ENCODE measurements around the gene BCAP29. TPM values are rescaled to one million over a fixed set of nuclear protein-coding genes. Genes with fewer than 3 reads are reported as not detected.

The BCAP29 gene
- total and polyA plus RNA-seq, 2 donors, result 22.2 to 25.4 TPM

DNA sequence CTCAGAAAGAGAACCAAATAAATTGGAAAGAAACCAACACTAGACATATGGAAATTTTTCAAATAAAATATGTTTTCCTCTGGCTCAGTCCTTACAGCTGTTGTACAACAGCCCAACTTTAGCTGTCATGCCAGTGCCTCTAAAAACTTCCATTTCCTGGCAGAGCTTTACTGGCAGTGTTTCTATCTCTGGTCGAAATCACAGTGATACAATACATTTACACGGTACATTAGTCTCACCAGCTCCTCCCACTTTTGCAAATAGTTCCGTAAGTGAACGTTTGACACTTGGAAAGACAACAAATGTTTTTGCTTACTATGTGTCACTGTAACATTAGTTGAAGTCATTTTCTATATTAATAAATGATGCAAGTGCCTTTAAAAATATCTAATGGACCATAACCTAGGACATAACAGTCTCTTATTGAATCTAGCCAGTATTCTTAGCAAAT lies 29.8 kb downstream of the BCAP29 start:
- no peaks in the 10 kb centered on the region for H3K9me3 ChIP-seq (ENCODE audit: control insufficient read depth in 2 of 2, insufficient read depth in 1 of 2, low read length in 1 of 2)
- WGBS, result 95% methylated on average over 4 of the region's 4 CpGs
- no peaks in the 10 kb centered on the region for H3K4me1 ChIP-seq (ENCODE audit: control insufficient read depth in 2 of 2, insufficient read depth in 2 of 2, low read length in 2 of 2)
- no peak overlapping the region for H3K4me3 ChIP-seq (ENCODE audit: low read length in 2 of 2)
- H3K27me3 ChIP-seq (ENCODE audit: control insufficient read depth in 2 of 2, insufficient read depth in 1 of 2, low read length in 1 of 2), result no peaks in the 10 kb centered on the region
- H3K27ac ChIP-seq (ENCODE audit: low read depth in 1 of 2, low read length in 1 of 2), result no peak overlapping the region
- DNase-seq (ENCODE audit: low read depth in 6 of 9, low spot score in 9 of 9), result no peak
- peaks cover 4 to 8% of the 10 kb centered on the region in 2 donors for H3K36me3 ChIP-seq (ENCODE audit: control insufficient read depth in 2 of 2, insufficient read depth in 2 of 2, low read length in 1 of 2)

DNA sequence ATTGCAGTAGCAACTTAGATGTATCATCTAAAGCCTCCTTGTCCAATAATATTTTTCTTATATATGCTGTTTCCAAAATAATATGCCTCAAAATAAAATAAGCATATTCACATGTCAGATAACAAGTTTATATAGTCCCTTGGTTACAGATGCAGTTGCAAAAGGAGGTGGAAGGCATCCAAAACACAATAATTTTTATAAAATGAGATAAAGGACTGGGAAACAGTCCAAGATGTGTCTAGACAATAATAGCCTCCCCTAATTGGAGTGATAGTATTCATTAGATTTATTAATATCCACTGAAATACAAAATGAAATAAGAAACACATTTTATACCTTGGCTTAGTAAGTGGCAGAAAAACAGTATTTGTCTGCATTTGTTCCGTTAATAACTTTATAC lies 30.3 kb downstream of the BCAP29 start:
- Histone ChIP-seq H3K27me3 (ENCODE audit: control insufficient read depth in 2 of 2, insufficient read depth in 1 of 2, low read length in 1 of 2) (no peaks in the 10 kb centered on the region), H3K4me1 (ENCODE audit: control insufficient read depth in 2 of 2, insufficient read depth in 2 of 2, low read length in 2 of 2) (no peaks in the 10 kb centered on the region), H3K36me3 (ENCODE audit: control insufficient read depth in 2 of 2, insufficient read depth in 2 of 2, low read length in 1 of 2) (peaks cover 4 to 10% of the 10 kb centered on the region in 2 donors), H3K27ac (ENCODE audit: low read depth in 1 of 2, low read length in 1 of 2) (no peak overlapping the region), H3K4me3 (ENCODE audit: low read length in 2 of 2) (no peak overlapping the region), H3K9me3 (ENCODE audit: control insufficient read depth in 2 of 2, insufficient read depth in 1 of 2, low read length in 1 of 2) (no peaks in the 10 kb centered on the region)
- WGBS, result 99% methylated on average over 1 of the region's 1 CpG
- no peak for DNase-seq (ENCODE audit: low read depth in 6 of 9, low spot score in 9 of 9)

GRCh38 chr7:107613439-107613838 lies 33.4 kb downstream of the BCAP29 start:
- H3K9me3 ChIP-seq (ENCODE audit: control insufficient read depth in 2 of 2, insufficient read depth in 1 of 2, low read length in 1 of 2), result no peaks in the 10 kb centered on the region
- no peak for DNase-seq (ENCODE audit: low read depth in 6 of 9, low spot score in 9 of 9)
- no peak overlapping the region for H3K27ac ChIP-seq (ENCODE audit: low read depth in 1 of 2, low read length in 1 of 2)
- peaks cover 4 to 10% of the 10 kb centered on the region in 2 donors for H3K36me3 ChIP-seq (ENCODE audit: control insufficient read depth in 2 of 2, insufficient read depth in 2 of 2, low read length in 1 of 2)
- no peak overlapping the region for H3K4me3 ChIP-seq (ENCODE audit: low read length in 2 of 2)
- no peaks in the 10 kb centered on the region for H3K27me3 ChIP-seq (ENCODE audit: control insufficient read depth in 2 of 2, insufficient read depth in 1 of 2, low read length in 1 of 2)
- no peaks in the 10 kb centered on the region for H3K4me1 ChIP-seq (ENCODE audit: control insufficient read depth in 2 of 2, insufficient read depth in 2 of 2, low read length in 2 of 2)
- 99% methylated on average over 1 of the region's 1 CpG for WGBS

- no peaks in the 10 kb centered on the region for H3K27me3 ChIP-seq (ENCODE audit: control insufficient read depth in 2 of 2, insufficient read depth in 1 of 2, low read length in 1 of 2)
- H3K27ac ChIP-seq (ENCODE audit: low read depth in 1 of 2, low read length in 1 of 2), result no peak overlapping the region
- H3K4me3 ChIP-seq (ENCODE audit: low read length in 2 of 2), result no peak overlapping the region
- peaks cover 3 to 10% of the 10 kb centered on the region in 2 donors for H3K36me3 ChIP-seq (ENCODE audit: control insufficient read depth in 2 of 2, insufficient read depth in 2 of 2, low read length in 1 of 2)
- no peak for DNase-seq (ENCODE audit: low read depth in 6 of 9, low spot score in 9 of 9)
- no peaks in the 10 kb centered on the region for H3K9me3 ChIP-seq (ENCODE audit: control insufficient read depth in 2 of 2, insufficient read depth in 1 of 2, low read length in 1 of 2)
- H3K4me1 ChIP-seq (ENCODE audit: control insufficient read depth in 2 of 2, insufficient read depth in 2 of 2, low read length in 2 of 2), result no peaks in the 10 kb centered on the region
These were observed 33.9 kb downstream of the BCAP29 start for GRCh38 chr7:107613948-107614347.

GRCh38 chr7:107614425-107614824 lies 34.4 kb downstream of the BCAP29 start:
- no peaks in the 10 kb centered on the region for H3K27me3 ChIP-seq (ENCODE audit: control insufficient read depth in 2 of 2, insufficient read depth in 1 of 2, low read length in 1 of 2)
- no peaks in the 10 kb centered on the region for H3K4me1 ChIP-seq (ENCODE audit: control insufficient read depth in 2 of 2, insufficient read depth in 2 of 2, low read length in 2 of 2)
- no peak overlapping the region for H3K27ac ChIP-seq (ENCODE audit: low read depth in 1 of 2, low read length in 1 of 2)
- H3K4me3 ChIP-seq (ENCODE audit: low read length in 2 of 2), result no peak overlapping the region
- DNase-seq (ENCODE audit: low read depth in 6 of 9, low spot score in 9 of 9), result no peak
- H3K9me3 ChIP-seq (ENCODE audit: control insufficient read depth in 2 of 2, insufficient read depth in 1 of 2, low read length in 1 of 2), result no peaks in the 10 kb centered on the region
- H3K36me3 ChIP-seq (ENCODE audit: control insufficient read depth in 2 of 2, insufficient read depth in 2 of 2, low read length in 1 of 2), result peaks cover 0 to 10% of the 10 kb centered on the region in 2 donors

DNA sequence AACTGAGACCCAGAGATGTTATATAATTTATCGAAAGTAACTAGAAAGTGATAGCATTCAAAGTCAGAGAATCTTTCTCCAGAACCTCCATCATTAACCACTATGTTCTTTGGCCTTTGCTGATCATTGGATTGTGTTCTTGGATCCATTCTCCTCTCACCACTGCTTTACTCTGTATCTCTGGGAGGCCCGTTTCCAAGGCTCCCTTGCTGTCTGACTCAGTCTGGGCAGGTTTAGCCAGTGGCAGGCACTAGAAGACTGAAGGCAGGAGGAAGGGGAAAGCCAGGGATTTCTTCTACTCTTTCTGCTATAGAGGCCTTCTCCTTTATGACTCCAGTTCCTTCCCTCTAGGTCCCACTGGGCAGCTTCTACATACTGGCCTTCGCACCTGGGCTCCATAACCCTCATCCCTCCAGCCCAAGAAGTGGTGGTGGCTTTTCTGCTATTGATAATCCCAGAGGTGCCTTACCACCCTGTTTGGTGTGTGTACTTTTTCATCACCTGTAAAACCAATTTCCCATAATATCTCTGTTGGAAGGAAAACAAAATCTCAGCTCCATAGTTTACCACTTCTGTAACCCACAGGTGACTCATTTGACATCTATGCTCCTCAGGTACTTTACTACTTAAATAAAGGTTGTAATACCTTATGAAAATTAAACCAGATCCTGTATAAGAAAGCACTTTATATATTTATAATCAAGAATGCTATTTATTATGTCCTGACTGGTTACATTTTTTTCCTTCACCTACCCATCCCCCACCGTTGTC lies 36.0 kb downstream of the BCAP29 start:
- Histone ChIP-seq H3K27me3 (ENCODE audit: control insufficient read depth in 2 of 2, insufficient read depth in 1 of 2, low read length in 1 of 2) (no peaks in the 10 kb centered on the region), H3K4me1 (ENCODE audit: control insufficient read depth in 2 of 2, insufficient read depth in 2 of 2, low read length in 2 of 2) (no peaks in the 10 kb centered on the region), H3K9me3 (ENCODE audit: control insufficient read depth in 2 of 2, insufficient read depth in 1 of 2, low read length in 1 of 2) (no peaks in the 10 kb centered on the region), H3K27ac (ENCODE audit: low read depth in 1 of 2, low read length in 1 of 2) (no peak overlapping the region), H3K36me3 (ENCODE audit: control insufficient read depth in 2 of 2, insufficient read depth in 2 of 2, low read length in 1 of 2) (peaks cover 0 to 10% of the 10 kb centered on the region in 2 donors), H3K4me3 (ENCODE audit: low read length in 2 of 2) (no peak overlapping the region)
- no peak for DNase-seq (ENCODE audit: low read depth in 6 of 9, low spot score in 9 of 9)
- 98% methylated on average over 4 of the region's 4 CpGs for WGBS

GRCh38 chr7:107622429-107622828 lies 42.4 kb downstream of the BCAP29 start:
- no peak overlapping the region for H3K27ac ChIP-seq (ENCODE audit: low read depth in 1 of 2, low read length in 1 of 2)
- no peak for DNase-seq (ENCODE audit: low read depth in 6 of 9, low spot score in 9 of 9)
- no peaks in the 10 kb centered on the region for H3K27me3 ChIP-seq (ENCODE audit: control insufficient read depth in 2 of 2, insufficient read depth in 1 of 2, low read length in 1 of 2)
- H3K4me1 ChIP-seq (ENCODE audit: control insufficient read depth in 2 of 2, insufficient read depth in 2 of 2, low read length in 2 of 2), result no peaks in the 10 kb centered on the region
- H3K36me3 ChIP-seq (ENCODE audit: control insufficient read depth in 2 of 2, insufficient read depth in 2 of 2, low read length in 1 of 2), result no peaks in the 10 kb centered on the region
- no peak overlapping the region for H3K4me3 ChIP-seq (ENCODE audit: low read length in 2 of 2)
- H3K9me3 ChIP-seq (ENCODE audit: control insufficient read depth in 2 of 2, insufficient read depth in 1 of 2, low read length in 1 of 2), result no peaks in the 10 kb centered on the region
- 90% methylated on average over 1 of the region's 1 CpG for WGBS

DNA sequence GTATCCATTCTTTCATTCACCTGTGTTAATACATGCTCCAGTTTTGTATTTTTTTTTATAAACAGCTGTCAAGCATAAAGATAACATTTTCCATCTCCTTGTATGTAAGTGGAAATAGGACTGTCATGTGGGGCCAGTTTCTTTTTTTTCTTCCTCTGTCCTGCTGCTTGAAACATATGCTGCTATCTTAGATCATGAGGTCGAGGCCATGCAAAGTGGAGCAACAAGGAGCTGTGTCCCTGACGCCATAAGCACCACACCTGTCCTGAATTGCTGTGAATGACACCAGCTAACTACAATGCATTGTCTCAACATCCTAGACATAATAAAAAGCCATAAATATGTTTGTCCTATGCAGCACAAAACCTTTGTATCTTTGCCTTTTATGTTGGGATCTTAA lies 42.8 kb downstream of the BCAP29 start:
- H3K27me3 ChIP-seq (ENCODE audit: control insufficient read depth in 2 of 2, insufficient read depth in 1 of 2, low read length in 1 of 2), result no peaks in the 10 kb centered on the region
- no peak for DNase-seq (ENCODE audit: low read depth in 6 of 9, low spot score in 9 of 9)
- no peak overlapping the region for H3K27ac ChIP-seq (ENCODE audit: low read depth in 1 of 2, low read length in 1 of 2)
- H3K4me1 ChIP-seq (ENCODE audit: control insufficient read depth in 2 of 2, insufficient read depth in 2 of 2, low read length in 2 of 2), result no peaks in the 10 kb centered on the region
- no peaks in the 10 kb centered on the region for H3K9me3 ChIP-seq (ENCODE audit: control insufficient read depth in 2 of 2, insufficient read depth in 1 of 2, low read length in 1 of 2)
- H3K4me3 ChIP-seq (ENCODE audit: low read length in 2 of 2), result no peak overlapping the region
- H3K36me3 ChIP-seq (ENCODE audit: control insufficient read depth in 2 of 2, insufficient read depth in 2 of 2, low read length in 1 of 2), result no peaks in the 10 kb centered on the region
- 94% methylated on average over 2 of the region's 2 CpGs for WGBS

- no peaks in the 10 kb centered on the region for H3K27me3 ChIP-seq (ENCODE audit: control insufficient read depth in 2 of 2, insufficient read depth in 1 of 2, low read length in 1 of 2)
- H3K9me3 ChIP-seq (ENCODE audit: control insufficient read depth in 2 of 2, insufficient read depth in 1 of 2, low read length in 1 of 2), result no peaks in the 10 kb centered on the region
- no peaks in the 10 kb centered on the region for H3K4me1 ChIP-seq (ENCODE audit: control insufficient read depth in 2 of 2, insufficient read depth in 2 of 2, low read length in 2 of 2)
- no peak for DNase-seq (ENCODE audit: low read depth in 6 of 9, low spot score in 9 of 9)
- 97% methylated on average over 4 of the region's 4 CpGs for WGBS
- no peak overlapping the region for H3K4me3 ChIP-seq (ENCODE audit: low read length in 2 of 2)
- no peaks in the 10 kb centered on the region for H3K36me3 ChIP-seq (ENCODE audit: control insufficient read depth in 2 of 2, insufficient read depth in 2 of 2, low read length in 1 of 2)
- no peak overlapping the region for H3K27ac ChIP-seq (ENCODE audit: low read depth in 1 of 2, low read length in 1 of 2)
These were observed 47.0 kb downstream of the BCAP29 start for GRCh38 chr7:107627002-107627401.

Data from thymus (tissue), 11 donors.